ENCODE results near the gene SMURF1. TPM values are rescaled to one million over a fixed set of nuclear protein-coding genes. Genes with fewer than 3 reads are reported as not detected.

The SMURF1 gene
- total RNA-seq, 2 donors from 2014 or later: 15.4 to 25.1 TPM

GRCh38 chr7:99030457-99030856, 113.5 kb downstream of the SMURF1 start:
- H3K27me3 ChIP-seq (replicated peaks; ENCODE audit: insufficient read depth): no peaks in the 10 kb centered on the region
- TF ChIP-seq POLR2AphosphoS5 (IDR thresholded peaks at IDR 0.05): no peak
- TF ChIP-seq CTCF (IDR thresholded peaks at IDR 0.05): no peak
- TF ChIP-seq POLR2A (IDR thresholded peaks at IDR 0.05): no peak
- intact Hi-C loops (cut with DNase I): no loop called here
- H3K36me3 ChIP-seq: peaks cover 6 to 50% of the 10 kb centered on the region in 2 donors
- H3K9me3 ChIP-seq: no peaks in the 10 kb centered on the region
- DNase-seq (ENCODE audit: low spot score): no peak
- WGBS: 98% methylated on average over 6 of the region's 6 CpGs
- H3K27ac ChIP-seq: peak overlapping the region; percentile 19 to 35
- H3K4me1 ChIP-seq (replicated peaks): no peaks in the 10 kb centered on the region
- H3K4me3 ChIP-seq: no peak overlapping the region

GRCh38 chr7:99029466-99030435, 114.2 kb downstream of the SMURF1 start:
- no peak overlapping the region for H3K4me3 ChIP-seq
- H3K27me3 ChIP-seq (replicated peaks; ENCODE audit: insufficient read depth): no peaks in the 10 kb centered on the region
- H3K27ac ChIP-seq: peak overlapping the region; percentile 19 to 35
- H3K4me1 ChIP-seq (replicated peaks): no peaks in the 10 kb centered on the region
- H3K36me3 ChIP-seq: peaks cover 0 to 43% of the 10 kb centered on the region in 2 donors
- 93% methylated on average over 9 of the region's 9 CpGs for WGBS
- no peak for DNase-seq (ENCODE audit: low spot score)
- H3K9me3 ChIP-seq: no peaks in the 10 kb centered on the region
- intact Hi-C loops (cut with DNase I): no loop called here
- TF ChIP-seq CTCF (IDR thresholded peaks at IDR 0.05): no peak
- TF ChIP-seq POLR2A (IDR thresholded peaks at IDR 0.05): no peak
- TF ChIP-seq POLR2AphosphoS5 (IDR thresholded peaks at IDR 0.05): no peak

GRCh38 chr7:99028261-99028973, 115.5 kb downstream of the SMURF1 start:
- 94% methylated on average over 27 of the region's 27 CpGs for WGBS
- Histone ChIP-seq H3K4me1 (replicated peaks) (no peaks in the 10 kb centered on the region), H3K27ac (no peak overlapping the region), H3K27me3 (replicated peaks; ENCODE audit: insufficient read depth) (no peaks in the 10 kb centered on the region), H3K4me3 (no peak overlapping the region), H3K9me3 (no peaks in the 10 kb centered on the region), H3K36me3 (peaks cover 0 to 31% of the 10 kb centered on the region in 2 donors)
- TF ChIP-seq CTCF (IDR thresholded peaks at IDR 0.05) (no peak), POLR2AphosphoS5 (IDR thresholded peaks at IDR 0.05) (no peak), POLR2A (IDR thresholded peaks at IDR 0.05) (no peak)
- intact Hi-C loops (cut with DNase I): no loop called here
- DNase-seq (ENCODE audit: low spot score): no peak

GRCh38 chr7:99027841-99028240, 116.1 kb downstream of the SMURF1 start:
- DNase-seq (ENCODE audit: low spot score): no peak
- intact Hi-C loops (cut with DNase I): no loop called here
- Histone ChIP-seq H3K27ac (no peak overlapping the region), H3K36me3 (peaks cover 0 to 25% of the 10 kb centered on the region in 2 donors), H3K9me3 (no peaks in the 10 kb centered on the region), H3K27me3 (replicated peaks; ENCODE audit: insufficient read depth) (no peaks in the 10 kb centered on the region), H3K4me3 (no peak overlapping the region), H3K4me1 (replicated peaks) (no peaks in the 10 kb centered on the region)
- 93% methylated on average over 20 of the region's 20 CpGs for WGBS
- TF ChIP-seq POLR2A (IDR thresholded peaks at IDR 0.05): no peak
- TF ChIP-seq POLR2AphosphoS5 (IDR thresholded peaks at IDR 0.05): no peak
- TF ChIP-seq CTCF (IDR thresholded peaks at IDR 0.05): no peak
